ENCODE measurements around the gene OMP. TPM values are rescaled to one million over a fixed set of nuclear protein-coding genes. Genes with fewer than 3 reads are reported as not detected.

OMP gene
- polyA plus RNA-seq, 3 donors: not detected

DNA sequence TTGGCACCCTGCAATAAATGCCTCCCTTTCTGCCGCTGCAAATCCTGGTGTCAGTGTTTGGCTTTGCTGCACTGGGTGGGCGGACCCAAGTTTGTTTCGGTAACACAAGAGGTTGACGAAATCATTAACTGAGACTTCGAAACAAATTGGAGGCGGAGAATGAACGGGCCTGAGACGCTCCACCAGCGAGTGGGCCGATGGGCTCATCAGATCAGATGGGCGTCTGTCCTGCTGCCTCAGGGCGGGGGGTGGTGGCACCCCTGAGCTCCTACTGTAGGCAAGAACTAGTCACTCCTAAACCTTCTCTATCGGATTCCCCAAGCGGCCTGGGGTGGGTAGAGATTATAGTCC, 36.8 kb upstream of the OMP start:
- intact Hi-C loops (cut with micrococcal nuclease): loop anchor here in 1 of 2 donors (2.0 kb wide), 1 partner anchor 19 kb away; no protein-coding TSS in a partner anchor
- Histone ChIP-seq H3K4me3 (replicated peaks in 1 of 3; ENCODE audit: low read depth in 2 of 3, low read length in 3 of 3) (peak overlapping the region; percentile 50 to 84 (median 62)), H3K9me3 (replicated peaks in 1 of 2; ENCODE audit: control insufficient read depth in 1 of 2, insufficient read depth in 1 of 2, low read length in 2 of 2) (peaks cover 4 to 5% of the 10 kb centered on the region in 2 donors), H3K4me2 (replicated peaks; ENCODE audit: extremely low read depth, low read length, poor library complexity, severe bottlenecking) (peak overlapping the region; percentile 94), H2AFZ (ENCODE audit: insufficient read depth, low read depth, low read length, poor library complexity, severe bottlenecking) (peak overlapping the region; percentile 95), H3K4me1 (ENCODE audit: control insufficient read depth in 1 of 2, insufficient read depth in 2 of 2, low read length in 2 of 2) (peaks cover 13 to 18% of the 10 kb centered on the region in 2 donors), H3K79me2 (ENCODE audit: insufficient read depth, low read length) (no peaks in the 10 kb centered on the region), H3K9ac (ENCODE audit: insufficient read depth, low read length, poor library complexity, severe bottlenecking) (peak overlapping the region; percentile 69), H3K27me3 (ENCODE audit: control insufficient read depth in 2 of 2, insufficient read depth in 2 of 2, low read length in 2 of 2) (peaks cover 0 to 10% of the 10 kb centered on the region in 2 donors), H3K27ac (ENCODE audit: low read depth in 1 of 2, low read length in 2 of 2) (no peak overlapping the region), H4K20me1 (ENCODE audit: insufficient read depth, low read length) (no peaks in the 10 kb centered on the region), H3K36me3 (replicated peaks in 1 of 2; ENCODE audit: control insufficient read depth in 1 of 2, insufficient read depth in 2 of 2, low read length in 2 of 2) (no peaks in the 10 kb centered on the region)
- Mint-ChIP-seq H3K27me3 (ENCODE audit: low read depth in 3 of 3) (peaks cover 13 to 22% (median 18%) of the 10 kb centered on the region in 3 donors), H3K4me1 (peaks cover 12% of the 10 kb centered on the region), H3K4me3 (peak overlapping the region; percentile 89 to 96), H3K27ac (peak overlapping the region in 5 of 7 donors; percentile 4 to 78 (median 63)), H3K36me3 (no peaks in the 10 kb centered on the region), H3K9me3 (peaks cover 2 to 12% (median 8%) of the 10 kb centered on the region in 7 donors)
- peak in 2 of 3 donors; percentile 9 to 21 for DNase-seq
- whole genome bisulfite sequencing (ENCODE audit: insufficient coverage): 18% methylated on average over 11 of the region's 14 CpGs
- TF ChIP-seq, protein P1, sequence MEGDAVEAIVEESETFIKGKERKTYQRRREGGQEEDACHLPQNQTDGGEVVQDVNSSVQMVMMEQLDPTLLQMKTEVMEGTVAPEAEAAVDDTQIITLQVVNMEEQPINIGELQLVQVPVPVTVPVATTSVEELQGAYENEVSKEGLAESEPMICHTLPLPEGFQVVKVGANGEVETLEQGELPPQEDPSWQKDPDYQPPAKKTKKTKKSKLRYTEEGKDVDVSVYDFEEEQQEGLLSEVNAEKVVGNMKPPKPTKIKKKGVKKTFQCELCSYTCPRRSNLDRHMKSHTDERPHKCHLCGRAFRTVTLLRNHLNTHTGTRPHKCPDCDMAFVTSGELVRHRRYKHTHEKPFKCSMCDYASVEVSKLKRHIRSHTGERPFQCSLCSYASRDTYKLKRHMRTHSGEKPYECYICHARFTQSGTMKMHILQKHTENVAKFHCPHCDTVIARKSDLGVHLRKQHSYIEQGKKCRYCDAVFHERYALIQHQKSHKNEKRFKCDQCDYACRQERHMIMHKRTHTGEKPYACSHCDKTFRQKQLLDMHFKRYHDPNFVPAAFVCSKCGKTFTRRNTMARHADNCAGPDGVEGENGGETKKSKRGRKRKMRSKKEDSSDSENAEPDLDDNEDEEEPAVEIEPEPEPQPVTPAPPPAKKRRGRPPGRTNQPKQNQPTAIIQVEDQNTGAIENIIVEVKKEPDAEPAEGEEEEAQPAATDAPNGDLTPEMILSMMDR (IDR thresholded peaks at IDR 0.05): no peak

DNA sequence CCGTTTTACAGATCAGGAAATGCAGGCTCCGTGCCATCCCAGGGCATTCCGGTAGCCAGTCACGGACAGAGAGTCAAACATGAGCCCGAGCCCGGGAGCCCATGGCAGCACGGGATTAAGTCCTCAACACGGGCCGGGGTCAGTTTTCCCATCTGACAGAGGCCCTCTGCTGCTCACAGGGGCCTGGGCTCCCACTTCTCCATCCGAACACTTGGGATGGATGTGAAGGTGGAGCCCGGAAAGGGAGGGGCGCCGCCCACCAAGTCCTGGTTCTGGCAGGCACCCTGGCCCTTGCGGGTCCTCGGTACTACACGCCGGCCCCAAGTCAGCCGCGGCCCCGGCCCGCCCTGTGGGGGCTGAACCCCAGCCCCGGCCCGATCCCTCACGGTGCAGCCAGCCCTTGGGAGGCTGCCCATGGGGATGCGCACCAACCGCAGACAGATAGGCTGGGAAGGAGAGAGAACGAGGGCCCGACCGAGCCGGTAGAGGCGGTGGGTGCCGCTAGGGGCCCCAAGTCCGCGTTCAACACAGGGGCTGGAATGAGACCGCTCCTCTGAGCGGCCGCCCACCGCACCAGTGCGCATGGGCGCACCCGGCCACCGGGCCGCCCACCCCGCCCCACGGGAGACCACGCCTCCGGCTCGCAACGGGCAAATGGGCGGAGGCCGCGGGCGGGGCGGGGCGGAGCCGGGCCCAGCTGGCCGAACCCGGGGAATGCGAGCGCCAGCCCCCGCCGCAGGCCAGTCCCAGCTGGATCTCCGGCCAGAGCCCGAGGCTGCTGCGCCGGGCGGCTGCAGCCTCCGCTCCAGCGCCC, 36.2 kb upstream of the OMP start, which contains the start of gene CAPN5:
TSS of gene CAPN5 (plus strand) at position 743 of the 814 bp plus-strand sequence. CDS start 17,916 bp downstream, outside the sequence.
- Histone ChIP-seq H3K4me3 (replicated peaks in 1 of 3; ENCODE audit: low read depth in 2 of 3, low read length in 3 of 3) (peak within 1 kb of the TSS; percentile 50 to 84 (median 62)), H3K27me3 (ENCODE audit: control insufficient read depth in 2 of 2, insufficient read depth in 2 of 2, low read length in 2 of 2) (peaks cover 0 to 10% of the 10 kb centered on the region in 2 donors), H3K4me2 (replicated peaks; ENCODE audit: extremely low read depth, low read length, poor library complexity, severe bottlenecking) (peak within 1 kb of the TSS; percentile 94), H3K9ac (ENCODE audit: insufficient read depth, low read length, poor library complexity, severe bottlenecking) (peak within 1 kb of the TSS; percentile 69), H3K4me1 (ENCODE audit: control insufficient read depth in 1 of 2, insufficient read depth in 2 of 2, low read length in 2 of 2) (peaks cover 14 to 18% of the 10 kb centered on the region in 2 donors), H3K79me2 (ENCODE audit: insufficient read depth, low read length) (no peaks in the 10 kb centered on the region), H3K36me3 (replicated peaks in 1 of 2; ENCODE audit: control insufficient read depth in 1 of 2, insufficient read depth in 2 of 2, low read length in 2 of 2) (no peaks in the 10 kb centered on the region), H3K27ac (ENCODE audit: low read depth in 1 of 2, low read length in 2 of 2) (no peak within 1 kb of the TSS), H3K9me3 (replicated peaks in 1 of 2; ENCODE audit: control insufficient read depth in 1 of 2, insufficient read depth in 1 of 2, low read length in 2 of 2) (peaks cover 4 to 5% of the 10 kb centered on the region in 2 donors), H4K20me1 (ENCODE audit: insufficient read depth, low read length) (no peaks in the 10 kb centered on the region), H2AFZ (ENCODE audit: insufficient read depth, low read depth, low read length, poor library complexity, severe bottlenecking) (peak within 1 kb of the TSS; percentile 95)
- H3K36me3 Mint-ChIP-seq: no peaks in the 10 kb centered on the region
- peaks cover 13 to 22% (median 19%) of the 10 kb centered on the region in 3 donors for H3K27me3 Mint-ChIP-seq (ENCODE audit: low read depth in 3 of 3)
- H3K27ac Mint-ChIP-seq: peak within 1 kb of the TSS in 5 of 7 donors; percentile 4 to 78 (median 63)
- under 1% methylated on average over 66 of the region's 69 CpGs for WGBS (ENCODE audit: insufficient coverage)
- peak within 1 kb of the TSS; percentile 89 to 96 for H3K4me3 Mint-ChIP-seq
- peak; percentile 76 to 83 (median 80) for DNase-seq
- H3K4me1 Mint-ChIP-seq: peaks cover 12% of the 10 kb centered on the region
- H3K9me3 Mint-ChIP-seq: peaks cover 0 to 8% (median 7%) of the 10 kb centered on the region in 7 donors
- intact Hi-C loops (cut with micrococcal nuclease): loop anchor here in 1 of 2 donors (2.0 kb wide), 1 partner anchor 20 kb away; no protein-coding TSS in a partner anchor
- TF ChIP-seq, protein P1 (IDR thresholded peaks at IDR 0.05): peak; percentile 13
